ENCODE results near the gene TPM2. TPM values are rescaled to one million over a fixed set of nuclear protein-coding genes. Genes with fewer than 3 reads are reported as not detected.

The TPM2 gene
- polyA plus RNA-seq, 3 donors = 127 to 158 (median 147) TPM

- no peak for DNase-seq (ENCODE audit: low read depth in 3 of 3, low spot score in 2 of 3)
Observed at GRCh38 chr9:35697486-35697885, 7.8 kb upstream of the TPM2 start.

DNA sequence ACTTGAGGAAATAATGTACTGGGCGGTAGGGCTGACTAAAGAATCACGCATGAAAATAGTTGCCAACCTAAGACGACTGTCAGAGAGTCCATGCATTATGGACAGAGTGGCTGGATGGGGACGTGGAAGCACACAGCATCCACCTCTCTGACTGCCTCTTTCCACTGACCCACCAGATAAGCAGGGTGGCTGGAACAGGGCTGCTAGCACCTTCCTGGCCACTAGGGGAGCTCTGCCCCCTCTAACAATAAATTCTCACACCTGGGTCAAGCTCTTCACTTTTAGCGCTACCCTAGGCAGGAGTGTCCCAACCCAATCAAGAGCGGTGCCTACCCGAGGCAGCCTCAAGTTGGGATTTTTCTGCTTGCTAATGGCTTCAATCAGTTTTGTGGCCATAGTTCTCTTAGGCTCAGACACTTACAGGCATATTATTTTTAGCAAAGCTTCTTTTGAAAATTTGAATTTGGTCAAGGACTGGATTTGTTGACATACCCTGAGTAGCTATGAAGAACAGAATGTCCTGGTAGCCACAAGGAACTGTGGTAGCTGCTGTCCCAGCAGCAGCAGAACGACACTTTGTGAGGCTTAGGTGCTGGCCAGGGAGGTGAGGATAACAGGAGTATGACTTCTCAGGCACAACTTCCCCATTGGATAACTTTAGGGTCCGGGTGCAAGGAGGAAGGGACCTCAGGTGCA, 6.9 kb upstream of the TPM2 start:
- no peak for DNase-seq (ENCODE audit: low read depth in 3 of 3, low spot score in 2 of 3)

- no peak for DNase-seq (ENCODE audit: low read depth in 3 of 3, low spot score in 2 of 3)
Observed at GRCh38 chr9:35695943-35696401, 6.2 kb upstream of the TPM2 start.

DNA sequence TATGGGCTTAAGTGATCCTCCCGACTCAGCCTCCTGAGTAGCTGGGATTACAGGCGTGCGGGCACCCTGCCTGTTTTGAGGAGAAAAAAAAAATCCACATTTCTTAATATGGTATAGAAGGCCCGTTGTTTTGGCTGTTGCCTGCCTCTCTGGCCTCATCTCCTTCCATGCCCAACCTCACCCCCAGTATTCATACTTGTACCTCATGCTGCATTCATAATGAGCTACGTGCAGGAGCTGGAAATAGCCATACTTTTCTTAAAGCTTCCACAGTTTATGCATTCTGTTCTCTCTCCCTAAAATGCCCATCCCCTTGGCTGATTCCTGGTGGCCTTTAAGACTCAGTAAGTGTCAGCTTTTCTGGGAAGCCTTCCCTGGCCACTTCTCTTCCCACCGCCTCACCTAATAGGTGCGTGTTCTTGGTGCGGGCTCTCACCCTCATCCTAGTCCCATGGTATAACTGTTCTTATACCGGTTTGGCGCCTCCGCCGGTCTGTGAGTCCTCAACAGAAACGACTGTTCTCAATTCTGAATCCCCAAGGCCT, 2.1 kb upstream of the TPM2 start:
- DNase-seq (ENCODE audit: low read depth in 3 of 3, low spot score in 2 of 3) = no peak

GRCh38 chr9:35691334-35691650, 1.6 kb upstream of the TPM2 start:
- no peak for DNase-seq (ENCODE audit: low read depth in 3 of 3, low spot score in 2 of 3)

- no peak for DNase-seq (ENCODE audit: low read depth in 3 of 3, low spot score in 2 of 3)
Observed at GRCh38 chr9:35690614-35691333, 1.0 kb upstream of the TPM2 start.

DNA sequence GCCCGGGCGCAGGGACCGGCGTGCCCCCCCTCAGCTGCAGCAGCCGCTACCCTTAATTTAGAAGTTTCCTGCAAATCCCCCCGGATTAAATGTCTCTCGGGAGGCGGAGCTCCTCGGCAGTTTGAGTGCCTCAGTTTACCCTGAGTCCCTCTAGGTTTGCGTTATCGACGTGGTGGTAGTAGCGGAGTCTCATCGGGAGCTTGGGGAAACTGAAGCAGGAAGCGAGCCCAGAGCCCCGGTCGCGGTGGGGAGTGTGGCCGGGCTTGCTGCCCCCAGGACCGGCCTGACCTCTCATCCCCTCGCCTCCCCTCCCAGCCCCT, 529 bp upstream of the TPM2 start:
- DNase-seq (ENCODE audit: low read depth in 3 of 3, low spot score in 2 of 3) = no peak

- DNase-seq (ENCODE audit: low read depth in 3 of 3, low spot score in 2 of 3) = no peak
Observed at GRCh38 chr9:35688558-35689541, 875 bp downstream of the TPM2 start.

- DNase-seq (ENCODE audit: low read depth in 3 of 3, low spot score in 2 of 3) = no peak
Observed at GRCh38 chr9:35687972-35688557, 1.7 kb downstream of the TPM2 start.

DNA sequence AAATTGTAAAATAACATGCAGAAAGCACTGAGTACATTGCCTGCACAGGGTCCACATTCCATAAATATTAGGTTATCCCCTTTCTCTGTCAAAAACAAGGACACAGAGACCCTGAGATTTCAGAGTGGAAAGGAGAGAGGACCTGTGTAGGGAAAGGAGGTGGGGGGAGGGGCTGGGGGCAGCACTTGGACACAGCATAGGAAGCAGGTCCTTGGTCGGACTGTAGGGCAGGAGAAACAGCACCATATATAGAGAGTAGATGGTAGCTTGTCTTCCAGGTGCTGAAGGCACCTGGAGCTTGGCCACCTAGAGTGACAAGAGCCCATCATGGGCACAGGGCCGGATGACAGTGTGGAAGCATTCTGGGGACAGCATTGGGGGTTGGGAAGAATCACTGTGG, 2.4 kb downstream of the TPM2 start:
- no peak for DNase-seq (ENCODE audit: low read depth in 3 of 3, low spot score in 2 of 3)

DNA sequence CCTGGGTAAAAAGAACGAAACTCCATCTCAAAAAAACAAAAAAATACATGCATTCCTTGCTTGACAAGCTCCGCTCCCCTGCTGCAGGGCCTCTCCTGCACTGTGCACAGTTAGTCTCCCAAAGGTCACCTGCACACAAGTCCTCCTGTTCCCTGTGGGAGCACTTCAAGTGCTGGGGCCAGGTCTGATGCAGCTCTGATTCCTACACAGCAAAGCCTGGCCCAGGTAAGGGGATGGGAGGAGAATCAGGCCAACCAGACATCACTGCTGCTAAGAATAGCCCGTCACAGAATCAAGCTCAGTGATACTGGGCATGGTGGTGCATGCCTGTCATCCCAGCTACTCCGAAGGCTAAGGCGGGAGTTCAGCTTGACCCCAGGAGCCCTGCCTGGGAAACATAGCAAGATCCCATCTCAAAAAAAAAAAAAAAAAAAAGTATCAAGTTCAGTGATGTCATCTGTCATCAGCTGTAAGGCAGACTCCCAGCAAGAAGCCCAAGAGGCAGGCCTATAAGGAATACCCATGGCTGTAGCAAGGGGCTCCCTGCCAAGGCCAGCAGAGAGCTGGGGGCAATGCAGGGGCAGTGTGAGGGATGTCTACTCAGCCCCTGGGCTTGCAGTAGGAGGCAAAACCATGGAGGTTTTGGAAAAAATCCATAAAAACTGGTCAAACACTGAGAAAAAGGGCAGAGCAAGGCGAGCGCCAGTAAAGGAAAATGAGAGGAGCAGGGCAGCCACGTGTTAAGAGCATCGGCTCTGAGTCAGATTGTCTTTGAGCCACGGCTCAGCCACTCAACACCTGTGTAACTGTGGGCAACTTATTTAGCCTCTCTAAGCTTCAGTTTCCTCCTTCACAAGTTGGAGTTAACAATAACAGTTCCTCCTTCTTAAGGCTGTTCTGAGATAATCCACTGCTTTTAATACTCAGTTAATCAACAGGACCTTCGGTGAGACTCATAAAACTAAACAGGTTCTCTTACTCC, 3.2 kb downstream of the TPM2 start:
- DNase-seq (ENCODE audit: low read depth in 3 of 3, low spot score in 2 of 3) = no peak

DNA sequence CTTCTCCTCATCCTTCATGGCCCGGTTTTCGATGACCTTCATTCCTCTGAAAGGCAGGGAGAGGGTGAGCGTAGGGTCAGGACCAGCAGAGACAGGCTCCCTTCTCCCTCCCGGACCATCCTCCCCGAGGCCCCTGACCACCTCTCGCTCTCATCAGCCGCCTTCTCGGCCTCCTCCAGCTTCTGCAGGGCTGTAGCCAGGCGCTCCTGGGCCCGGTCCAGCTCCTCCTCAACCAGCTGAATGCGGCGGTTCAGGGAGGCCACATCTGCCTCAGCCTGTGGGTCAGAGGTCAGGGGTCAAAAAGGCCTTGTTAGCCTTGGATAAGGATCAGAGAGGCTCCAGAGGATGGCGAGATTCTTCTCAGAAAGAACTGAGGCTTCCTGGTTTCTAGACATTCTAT, 4.2 kb downstream of the TPM2 start:
- DNase-seq (ENCODE audit: low read depth in 3 of 3, low spot score in 2 of 3) = no peak

DNA sequence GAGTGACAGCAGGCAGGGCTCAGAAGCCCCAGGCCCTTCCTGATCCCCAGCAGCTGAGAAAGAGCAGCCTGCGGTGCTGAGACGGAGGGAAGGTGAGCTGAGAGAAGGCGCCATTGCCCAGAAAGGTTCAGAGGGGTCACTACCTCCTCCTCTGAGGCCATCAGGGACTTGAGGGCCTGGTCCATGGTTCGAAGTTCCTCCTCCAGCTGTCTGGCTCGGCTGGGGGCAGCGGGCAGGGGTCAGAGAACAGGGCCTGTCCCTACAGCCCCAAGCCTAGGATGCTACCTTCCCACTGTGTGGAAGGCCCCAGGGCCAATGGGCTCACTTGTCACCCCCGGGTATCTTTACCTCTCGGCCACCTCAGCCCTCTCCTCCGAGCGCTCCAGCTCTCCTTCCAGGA, 4.8 kb downstream of the TPM2 start:
- DNase-seq (ENCODE audit: low read depth in 3 of 3, low spot score in 2 of 3) = no peak

DNA sequence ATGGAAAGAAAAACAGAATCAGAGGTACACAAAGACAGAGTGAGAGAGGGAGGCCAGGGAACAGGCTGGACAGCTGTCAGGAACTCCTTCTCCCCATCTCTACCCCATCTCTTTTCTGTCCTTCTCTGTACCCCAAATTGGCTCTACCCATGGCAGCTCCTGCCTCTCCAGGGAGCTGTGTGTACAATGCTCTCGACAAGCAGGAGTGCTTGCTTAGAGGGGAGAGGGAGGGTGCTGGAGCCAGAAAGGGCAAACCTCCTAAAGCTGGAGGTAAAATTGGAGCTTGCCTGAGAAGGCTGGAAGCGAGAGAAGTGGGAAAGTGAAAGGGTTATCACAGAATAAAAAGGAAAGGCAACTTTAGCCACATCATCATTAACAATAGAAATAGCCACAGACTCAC, 6.4 kb downstream of the TPM2 start:
- DNase-seq (ENCODE audit: low read depth in 3 of 3, low spot score in 2 of 3) = no peak

GRCh38 chr9:35682520-35683315, 7.0 kb downstream of the TPM2 start:
- DNase-seq (ENCODE audit: low read depth in 3 of 3, low spot score in 2 of 3) = no peak

- DNase-seq (ENCODE audit: low read depth in 3 of 3, low spot score in 2 of 3) = no peak
Observed at GRCh38 chr9:35682051-35682450, 7.7 kb downstream of the TPM2 start.

DNA sequence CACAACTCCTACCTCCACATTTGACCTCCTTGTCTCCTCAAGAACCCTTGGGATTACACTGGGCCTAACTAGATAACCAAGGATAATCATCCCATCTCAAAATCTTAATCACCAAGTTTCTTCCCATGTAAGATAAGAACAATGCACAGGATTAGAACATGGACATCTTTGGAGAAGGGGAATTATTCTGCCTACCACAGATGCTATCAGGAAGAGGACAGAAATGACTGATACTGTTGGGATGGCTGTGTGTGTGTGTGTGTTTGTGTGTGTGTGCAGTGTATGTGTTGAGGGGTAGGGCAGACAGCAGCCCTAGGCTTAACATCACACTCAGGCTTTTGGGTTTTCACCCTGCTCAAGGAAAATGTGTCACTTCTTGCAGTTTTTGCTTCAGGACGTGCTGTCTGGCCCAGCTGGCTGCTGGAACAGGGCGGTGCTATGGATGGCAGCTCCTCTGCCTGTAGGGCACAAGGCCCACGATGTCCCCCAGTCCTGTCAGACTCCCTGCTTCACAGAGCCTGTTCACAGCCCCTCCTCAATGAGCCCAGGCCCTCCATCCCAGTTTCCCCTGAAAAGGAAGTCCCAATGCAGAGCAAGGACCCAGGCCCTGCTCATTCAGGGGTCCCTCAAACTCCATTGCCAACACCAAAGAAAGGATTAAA, 8.3 kb downstream of the TPM2 start:
- no peak for DNase-seq (ENCODE audit: low read depth in 3 of 3, low spot score in 2 of 3)

- DNase-seq (ENCODE audit: low read depth in 3 of 3, low spot score in 2 of 3) = no peak
Observed at GRCh38 chr9:35680331-35681105, 9.2 kb downstream of the TPM2 start.

Data from right renal cortex interstitium (tissue), 3 donors.